Stimulated activated naive CD8-positive, alpha-beta T cell treated with anti-CD3 and anti-CD28 coated beads, Interleukin-15, Interleukin-2, amounts not matched to agents 100 ng/mL and 50 ng/mL, for 24 hours (primary cell): ENCODE results near the gene AJAP1.
"Not testable (repeated sequence)": the region's sequence is repeated elsewhere in the genome, so short reads cannot be mapped to it uniquely, and the experiment has no call there.

Experiments used
- H3K27ac Mint-ChIP-seq: one replicate; pipeline ENCODE4 v1.8.0; 2021; ENCODE audit warnings: mild to moderate bottlenecking, mixed read lengths
- H3K27me3 Mint-ChIP-seq: one replicate; pipeline ENCODE4 v1.8.0; 2021; ENCODE audit warnings: mixed read lengths
- H3K36me3 Mint-ChIP-seq: one replicate; pipeline ENCODE4 v1.8.0; 2021; ENCODE audit warnings: low read depth, mixed read lengths
- H3K4me1 Mint-ChIP-seq: one replicate; pipeline ENCODE4 v1.8.0; 2021; ENCODE audit warnings: low read depth, mixed read lengths
- H3K4me3 Mint-ChIP-seq: one replicate; pipeline ENCODE4 v1.8.0; 2021; ENCODE audit warnings: mild to moderate bottlenecking, mixed read lengths
- H3K9me3 Mint-ChIP-seq: one replicate; pipeline ENCODE4 v1.8.0; 2021; ENCODE audit warnings: mixed read lengths

AJAP1 gene

GRCh38 chr1:4660917-4661594 is 6.6 kb downstream of the AJAP1 start:
- H3K4me1 Mint-ChIP-seq, result no peaks in the 10 kb centered on the region
- H3K9me3 Mint-ChIP-seq, result no peaks in the 10 kb centered on the region
- peaks cover 44% of the 10 kb centered on the region for H3K27me3 Mint-ChIP-seq
- H3K36me3 Mint-ChIP-seq, result no peaks in the 10 kb centered on the region
- no peak overlapping the region for H3K27ac Mint-ChIP-seq
- H3K4me3 Mint-ChIP-seq, result no peak overlapping the region

DNA sequence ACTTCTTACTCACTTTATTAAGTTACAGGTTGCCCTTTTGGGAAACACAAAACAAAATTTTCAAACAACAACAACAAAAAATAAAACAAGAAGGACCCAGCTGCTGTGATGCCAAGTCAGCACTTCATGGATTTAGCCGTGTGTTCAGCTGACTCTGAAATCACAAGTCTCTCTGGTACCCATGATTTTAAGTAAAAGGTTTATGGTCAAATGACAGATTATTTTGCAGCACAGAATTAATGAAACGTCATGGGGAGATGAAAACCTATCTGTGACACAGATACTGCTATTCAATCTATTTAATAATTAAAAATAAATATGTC is 7.1 kb downstream of the AJAP1 start:
- no peaks in the 10 kb centered on the region for H3K4me1 Mint-ChIP-seq
- H3K9me3 Mint-ChIP-seq, result no peaks in the 10 kb centered on the region
- H3K27ac Mint-ChIP-seq, result no peak overlapping the region
- H3K36me3 Mint-ChIP-seq, result no peaks in the 10 kb centered on the region
- H3K27me3 Mint-ChIP-seq, result peaks cover 39% of the 10 kb centered on the region
- no peak overlapping the region for H3K4me3 Mint-ChIP-seq

DNA sequence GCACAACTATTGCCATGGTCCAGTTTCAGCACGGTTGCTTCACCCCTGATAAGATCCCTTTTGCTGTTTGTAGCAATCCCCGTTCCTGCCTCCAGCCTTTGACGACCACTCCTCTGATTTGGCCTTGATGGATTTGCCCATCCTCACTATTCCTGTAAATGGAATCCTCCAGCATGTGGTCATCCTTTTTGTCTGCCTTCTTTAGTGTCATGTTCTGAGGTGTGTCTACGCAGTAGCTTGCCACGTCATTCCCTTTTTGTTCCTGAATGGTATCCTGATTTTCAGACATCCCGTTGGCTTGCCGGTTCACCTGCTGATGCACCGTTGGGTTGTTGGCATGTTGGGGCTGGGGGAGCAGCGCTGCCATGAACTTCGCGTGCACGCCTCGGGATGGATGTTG is 7.8 kb downstream of the AJAP1 start:
- peaks cover 33% of the 10 kb centered on the region for H3K27me3 Mint-ChIP-seq
- H3K27ac Mint-ChIP-seq, result no peak overlapping the region

DNA sequence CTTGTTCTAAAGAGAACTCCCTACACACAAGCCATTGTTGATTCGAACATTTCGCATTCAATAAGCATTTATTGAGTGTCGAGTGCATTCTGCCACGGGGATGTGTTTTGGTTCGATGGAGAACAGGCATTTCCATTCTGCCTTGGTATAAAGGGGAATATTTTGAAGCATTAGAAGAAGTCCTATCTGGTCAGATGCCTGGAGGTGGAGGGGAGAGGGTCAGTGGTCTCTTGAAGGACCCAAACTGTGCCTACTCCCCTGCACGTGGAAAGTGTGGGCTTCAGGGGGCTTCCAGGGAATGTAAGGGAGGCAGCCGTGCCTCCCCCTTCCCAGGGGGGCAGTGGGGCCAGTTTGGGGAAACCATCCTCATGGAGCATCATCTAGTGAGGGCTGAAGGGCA is 8.3 kb downstream of the AJAP1 start:
- H3K9me3 Mint-ChIP-seq, result no peaks in the 10 kb centered on the region
- H3K27me3 Mint-ChIP-seq, result peaks cover 31% of the 10 kb centered on the region
- H3K36me3 Mint-ChIP-seq, result no peaks in the 10 kb centered on the region
- H3K27ac Mint-ChIP-seq, result no peak overlapping the region
- H3K4me1 Mint-ChIP-seq, result no peaks in the 10 kb centered on the region
- no peak overlapping the region for H3K4me3 Mint-ChIP-seq

More for the DNA sequence above, 7.8 kb downstream of the AJAP1 start:
- H3K4me3 Mint-ChIP-seq, result no peak overlapping the region
- H3K4me1 Mint-ChIP-seq, result no peaks in the 10 kb centered on the region
- H3K9me3 Mint-ChIP-seq, result no peaks in the 10 kb centered on the region
- H3K36me3 Mint-ChIP-seq, result no peaks in the 10 kb centered on the region

DNA sequence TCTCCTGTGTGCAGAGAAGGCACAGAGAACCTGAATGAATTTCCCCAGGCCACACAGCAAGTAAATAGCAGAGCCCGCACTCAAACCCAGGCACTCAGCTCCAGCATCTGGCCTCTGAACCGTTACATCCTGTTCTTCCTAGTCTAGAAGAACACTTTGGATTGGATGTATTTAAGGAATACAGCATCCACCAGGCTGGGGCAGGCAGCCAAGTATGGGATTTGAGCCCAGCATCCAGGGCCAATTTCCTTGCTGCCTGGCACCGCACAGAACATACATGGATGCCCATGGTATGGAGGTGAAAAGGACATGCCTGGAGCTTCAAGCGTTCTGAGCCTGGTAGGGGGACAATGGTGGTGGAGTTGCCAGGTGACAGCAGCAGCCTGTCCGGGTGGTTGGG is 9.7 kb downstream of the AJAP1 start:
- Mint-ChIP-seq H3K27me3 (peaks cover 29% of the 10 kb centered on the region), H3K4me3 (no peak overlapping the region), H3K27ac (no peak overlapping the region), H3K4me1 (no peaks in the 10 kb centered on the region), H3K36me3 (no peaks in the 10 kb centered on the region), H3K9me3 (no peaks in the 10 kb centered on the region)

DNA sequence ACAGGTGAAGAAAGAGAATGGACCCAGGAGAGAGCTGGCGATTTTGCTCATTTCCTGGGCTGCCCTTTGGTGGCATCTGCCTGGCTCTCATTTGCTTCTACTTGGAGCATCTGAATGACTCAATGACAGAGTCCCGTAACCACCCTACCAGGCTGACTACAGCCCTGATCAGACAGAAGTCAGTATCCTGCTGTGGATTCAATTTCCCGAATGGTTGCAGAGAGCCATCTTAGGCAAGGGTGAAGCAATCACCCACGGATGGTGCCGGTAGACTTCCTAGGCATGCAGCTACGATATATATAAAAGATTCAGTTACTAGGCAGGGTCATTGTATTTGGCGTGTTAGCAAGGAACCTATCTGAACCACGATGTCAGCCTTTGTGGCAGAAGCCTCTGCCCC is 10.2 kb downstream of the AJAP1 start:
- H3K4me3 Mint-ChIP-seq, result no peak overlapping the region
- H3K4me1 Mint-ChIP-seq, result no peaks in the 10 kb centered on the region
- no peaks in the 10 kb centered on the region for H3K9me3 Mint-ChIP-seq
- no peak overlapping the region for H3K27ac Mint-ChIP-seq
- no peaks in the 10 kb centered on the region for H3K36me3 Mint-ChIP-seq
- peaks cover 24% of the 10 kb centered on the region for H3K27me3 Mint-ChIP-seq

DNA sequence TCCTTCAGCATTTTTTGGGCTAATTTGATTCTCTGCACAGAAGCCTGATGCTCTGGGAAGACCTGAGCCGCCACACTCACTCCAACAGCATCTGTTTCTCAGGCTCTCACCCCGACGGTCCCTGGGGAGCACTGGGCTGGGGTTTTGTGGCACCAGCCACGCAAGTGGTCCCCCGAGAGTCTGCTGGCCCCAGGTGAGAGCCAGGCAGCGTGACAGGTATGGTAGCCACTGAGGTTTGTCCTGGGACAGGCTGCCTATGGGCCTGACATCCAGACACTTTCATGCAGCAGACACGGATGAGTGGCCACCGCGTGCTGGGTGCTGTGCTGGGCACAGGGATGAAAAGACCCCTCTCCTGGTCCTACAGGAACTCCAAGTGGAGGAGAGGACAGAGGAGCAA is 11.0 kb downstream of the AJAP1 start:
- Mint-ChIP-seq H3K27ac (no peak overlapping the region), H3K36me3 (no peaks in the 10 kb centered on the region), H3K27me3 (peaks cover 18% of the 10 kb centered on the region), H3K4me1 (no peaks in the 10 kb centered on the region), H3K4me3 (no peak overlapping the region), H3K9me3 (no peaks in the 10 kb centered on the region)

GRCh38 chr1:4666683-4667082 is 12.3 kb downstream of the AJAP1 start:
- not testable (repeated sequence) for H3K27me3 Mint-ChIP-seq, H3K4me3 Mint-ChIP-seq, H3K36me3 Mint-ChIP-seq, H3K4me1 Mint-ChIP-seq, H3K9me3 Mint-ChIP-seq, H3K27ac Mint-ChIP-seq

- H3K9me3 Mint-ChIP-seq, result no peaks in the 10 kb centered on the region
- no peak overlapping the region for H3K27ac Mint-ChIP-seq
- no peaks in the 10 kb centered on the region for H3K4me1 Mint-ChIP-seq
- no peaks in the 10 kb centered on the region for H3K27me3 Mint-ChIP-seq
- H3K36me3 Mint-ChIP-seq, result no peaks in the 10 kb centered on the region
- no peak overlapping the region for H3K4me3 Mint-ChIP-seq
These were observed 14.6 kb downstream of the AJAP1 start for GRCh38 chr1:4668743-4669700.

GRCh38 chr1:4670265-4670664 is 15.9 kb downstream of the AJAP1 start:
- H3K4me1 Mint-ChIP-seq, result no peaks in the 10 kb centered on the region
- no peaks in the 10 kb centered on the region for H3K9me3 Mint-ChIP-seq
- H3K27me3 Mint-ChIP-seq, result no peaks in the 10 kb centered on the region
- no peak overlapping the region for H3K27ac Mint-ChIP-seq
- no peaks in the 10 kb centered on the region for H3K36me3 Mint-ChIP-seq
- no peak overlapping the region for H3K4me3 Mint-ChIP-seq

- no peaks in the 10 kb centered on the region for H3K9me3 Mint-ChIP-seq
- H3K27me3 Mint-ChIP-seq, result no peaks in the 10 kb centered on the region
- no peaks in the 10 kb centered on the region for H3K36me3 Mint-ChIP-seq
- no peak overlapping the region for H3K27ac Mint-ChIP-seq
- no peak overlapping the region for H3K4me3 Mint-ChIP-seq
- no peaks in the 10 kb centered on the region for H3K4me1 Mint-ChIP-seq
These were observed 17.4 kb downstream of the AJAP1 start for GRCh38 chr1:4671828-4672227.

DNA sequence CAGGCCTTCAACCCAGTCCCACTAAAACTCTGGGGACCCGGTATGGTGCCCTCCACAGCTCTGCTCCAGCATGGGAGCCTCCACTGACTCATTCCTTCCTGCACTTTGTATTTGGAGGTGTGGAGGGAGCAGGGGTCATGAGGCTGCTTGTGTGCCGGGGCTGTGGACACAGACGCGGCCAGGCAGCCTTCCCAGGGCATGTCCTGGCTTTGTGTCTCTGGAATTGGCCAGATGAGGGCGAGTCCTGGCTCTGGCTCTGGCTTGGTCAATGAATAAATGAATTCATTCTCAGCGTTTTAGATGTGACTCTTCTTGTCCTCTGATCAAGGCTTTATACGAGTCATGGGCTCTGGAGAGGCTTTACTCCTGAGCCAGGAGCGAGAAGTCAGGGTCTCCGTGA is 19.1 kb downstream of the AJAP1 start:
- no peaks in the 10 kb centered on the region for H3K36me3 Mint-ChIP-seq
- H3K9me3 Mint-ChIP-seq, result peaks cover 8% of the 10 kb centered on the region
- no peaks in the 10 kb centered on the region for H3K27me3 Mint-ChIP-seq
- H3K27ac Mint-ChIP-seq, result no peak overlapping the region
- no peaks in the 10 kb centered on the region for H3K4me1 Mint-ChIP-seq
- no peak overlapping the region for H3K4me3 Mint-ChIP-seq

DNA sequence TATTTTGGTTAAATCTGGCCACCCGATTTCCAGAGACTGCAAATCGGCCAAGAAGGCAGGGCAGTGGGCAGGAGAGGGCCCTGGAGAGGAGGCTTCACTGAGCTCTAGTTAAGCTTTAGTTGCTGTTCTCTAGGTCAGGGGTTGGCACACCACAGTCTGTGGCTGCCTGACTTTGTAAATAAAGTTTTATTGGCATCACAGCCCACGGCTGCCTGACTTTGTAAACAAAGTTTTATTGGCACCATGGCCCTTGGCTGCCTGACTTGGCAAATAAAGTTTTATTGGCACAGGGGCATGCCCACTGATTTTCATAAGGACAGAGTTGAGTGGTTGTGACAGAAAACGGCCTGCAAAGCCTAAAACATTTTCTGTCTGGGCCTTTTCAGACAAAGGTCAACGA is 19.7 kb downstream of the AJAP1 start:
- Mint-ChIP-seq H3K36me3 (no peaks in the 10 kb centered on the region), H3K4me1 (no peaks in the 10 kb centered on the region)

DNA sequence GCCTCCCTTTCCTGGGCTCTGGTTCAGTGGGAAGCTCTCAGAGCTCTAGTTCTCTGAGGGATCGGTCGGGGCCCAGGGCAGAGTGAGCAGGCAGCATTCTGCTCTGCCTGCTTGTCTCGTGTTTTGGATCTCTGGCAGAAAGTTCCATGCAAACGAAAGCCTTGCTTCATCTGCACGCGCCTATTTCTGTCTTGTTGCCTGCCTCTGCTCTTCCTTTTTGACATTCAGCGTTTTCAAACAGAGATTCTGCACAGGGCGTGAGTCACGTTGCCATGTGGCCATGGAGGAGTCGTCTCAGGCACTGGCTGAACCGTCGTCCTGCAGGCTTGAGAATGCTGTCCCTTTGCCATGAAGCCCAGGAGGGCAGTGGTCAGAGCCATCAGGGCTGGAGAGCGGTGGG is 20.3 kb downstream of the AJAP1 start:
- H3K36me3 Mint-ChIP-seq, result no peaks in the 10 kb centered on the region
- no peaks in the 10 kb centered on the region for H3K27me3 Mint-ChIP-seq

More for the DNA sequence above, 19.7 kb downstream of the AJAP1 start:
- H3K4me3 Mint-ChIP-seq, result no peak overlapping the region
- no peak overlapping the region for H3K27ac Mint-ChIP-seq
- H3K9me3 Mint-ChIP-seq, result peaks cover 8% of the 10 kb centered on the region
- no peaks in the 10 kb centered on the region for H3K27me3 Mint-ChIP-seq

GRCh38 chr1:4675454-4676186 is 21.2 kb downstream of the AJAP1 start:
- Mint-ChIP-seq H3K36me3 (no peaks in the 10 kb centered on the region), H3K27me3 (no peaks in the 10 kb centered on the region), H3K27ac (no peak overlapping the region), H3K4me1 (no peaks in the 10 kb centered on the region), H3K4me3 (no peak overlapping the region), H3K9me3 (peaks cover 8% of the 10 kb centered on the region)

More for the DNA sequence above, 20.3 kb downstream of the AJAP1 start:
- H3K4me3 Mint-ChIP-seq, result no peak overlapping the region
- H3K27ac Mint-ChIP-seq, result no peak overlapping the region
- no peaks in the 10 kb centered on the region for H3K4me1 Mint-ChIP-seq
- peaks cover 8% of the 10 kb centered on the region for H3K9me3 Mint-ChIP-seq
